ENCODE data around the gene RAB3C.
A peak's percentile ranks its signal among the peaks of the same experiment; 100 is the strongest.

Gene RAB3C

GRCh38 chr5:58891086-58891970 is 308.5 kb downstream of the RAB3C start:
- peak; percentile 43 to 69 for DNase-seq

- no peak for DNase-seq
Measured at GRCh38 chr5:58891971-58892343, 309.1 kb downstream of the RAB3C start.

- DNase-seq = no peak
Measured at GRCh38 chr5:58893551-58893950, 310.7 kb downstream of the RAB3C start.

GRCh38 chr5:58898006-58898405 is 315.1 kb downstream of the RAB3C start:
- no peak for DNase-seq

- DNase-seq = no peak
Measured at GRCh38 chr5:58898538-58898937, 315.7 kb downstream of the RAB3C start.

GRCh38 chr5:58901271-58901670 is 318.4 kb downstream of the RAB3C start:
- no peak for DNase-seq

- no peak for DNase-seq
Measured at GRCh38 chr5:58902305-58902704, 319.4 kb downstream of the RAB3C start.

GRCh38 chr5:58902765-58903164 is 319.9 kb downstream of the RAB3C start:
- DNase-seq = no peak

GRCh38 chr5:58904737-58905136 is 321.9 kb downstream of the RAB3C start:
- no peak for DNase-seq

- DNase-seq = no peak
Measured at GRCh38 chr5:58905944-58906343, 323.1 kb downstream of the RAB3C start.

Data from hippocampal formation (tissue), 2 donors.